ENCODE results near the gene DHX9. TPM values are rescaled to one million over a fixed set of nuclear protein-coding genes. Genes with fewer than 3 reads are reported as not detected.

DHX9 gene
- total RNA-seq, 1 experiment from 2014 or later, result 384 TPM

- Histone ChIP-seq H3K4me3 (ENCODE audit: low read depth, low read length, poor library complexity, severe bottlenecking) (no peak overlapping the region), H3K36me3 (ENCODE audit: insufficient read depth, low read length, poor library complexity, severe bottlenecking) (peaks cover 85% of the 10 kb centered on the region), H3K27ac (ENCODE audit: low read depth, low read length, poor library complexity, severe bottlenecking) (no peak overlapping the region), H3K4me1 (ENCODE audit: insufficient read depth, low read length, poor library complexity, severe bottlenecking) (peaks cover 20% of the 10 kb centered on the region), H3K9me3 (ENCODE audit: low read depth, low read length, poor library complexity, severe bottlenecking) (no peaks in the 10 kb centered on the region), H3K27me3 (replicated peaks; ENCODE audit: insufficient read depth, low read depth, low read length, poor library complexity) (no peaks in the 10 kb centered on the region)
- ChIA-PET CTCF (no interaction called here), POLR2A (ENCODE audit: low non-redundant PET) (interaction anchor here (0.6 kb wide), 1 partner anchor 246 kb away, joined by 3 read pairs; no protein-coding TSS in a partner anchor)
- intact Hi-C loops (cut with micrococcal nuclease; ENCODE audit: unreplicated experiment), result loop anchor here (5.0 kb wide), 1 partner anchor 36 kb away; no protein-coding TSS in a partner anchor
- no peak for DNase-seq (ENCODE audit: low spot score)
- no peak for TF ChIP-seq EZH2 (IDR thresholded peaks at IDR 0.05; ENCODE audit: borderline replicate concordance, low read depth, low read length, poor library complexity, severe bottlenecking)
- no peak for TF ChIP-seq CTCF (conservative IDR thresholded peaks at IDR 0.05; ENCODE audit: low read depth, low read length)
- BruUV-seq (replicated peaks), result no TSS peak
Observed at GRCh38 chr1:182845894-182846293, 6.7 kb downstream of the DHX9 start.

GRCh38 chr1:182847105-182847504 is 8.0 kb downstream of the DHX9 start:
- TF ChIP-seq EZH2 (IDR thresholded peaks at IDR 0.05; ENCODE audit: borderline replicate concordance, low read depth, low read length, poor library complexity, severe bottlenecking) (no peak), CTCF (conservative IDR thresholded peaks at IDR 0.05; ENCODE audit: low read depth, low read length) (no peak)
- no peaks in the 10 kb centered on the region for H3K27me3 ChIP-seq (replicated peaks; ENCODE audit: insufficient read depth, low read depth, low read length, poor library complexity)
- H3K27ac ChIP-seq (ENCODE audit: low read depth, low read length, poor library complexity, severe bottlenecking), result no peak overlapping the region
- BruUV-seq (replicated peaks), result no TSS peak
- ChIA-PET POLR2A (ENCODE audit: low non-redundant PET) (no interaction called here), CTCF (no interaction called here)
- no peak for DNase-seq (ENCODE audit: low spot score)
- no peaks in the 10 kb centered on the region for H3K9me3 ChIP-seq (ENCODE audit: low read depth, low read length, poor library complexity, severe bottlenecking)
- peaks cover 14% of the 10 kb centered on the region for H3K4me1 ChIP-seq (ENCODE audit: insufficient read depth, low read length, poor library complexity, severe bottlenecking)
- intact Hi-C loops (cut with micrococcal nuclease; ENCODE audit: unreplicated experiment), result loop anchor here (5.0 kb wide), 1 partner anchor 35 kb away; no protein-coding TSS in a partner anchor
- no peak overlapping the region for H3K4me3 ChIP-seq (ENCODE audit: low read depth, low read length, poor library complexity, severe bottlenecking)
- H3K36me3 ChIP-seq (ENCODE audit: insufficient read depth, low read length, poor library complexity, severe bottlenecking), result peaks cover 96% of the 10 kb centered on the region

DNA sequence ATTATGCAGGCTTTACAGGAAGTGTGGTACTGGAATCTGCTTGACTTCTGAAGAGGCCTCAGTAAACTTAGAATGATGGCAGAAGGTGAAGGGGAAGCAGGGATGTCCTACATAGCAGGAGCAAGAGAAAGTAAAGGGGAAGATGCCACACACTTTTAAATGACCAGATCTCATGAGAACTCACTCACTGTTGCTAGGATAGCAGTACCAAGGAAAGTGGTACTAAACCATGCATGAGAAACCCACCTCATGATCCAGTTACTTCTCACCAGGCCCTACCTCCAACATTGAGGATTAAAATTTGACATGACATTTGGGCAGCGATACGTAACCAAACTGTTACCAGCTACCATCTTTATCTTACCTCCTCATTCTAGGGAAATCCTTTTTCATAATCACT is 9.6 kb downstream of the DHX9 start:
- H3K27ac ChIP-seq (ENCODE audit: low read depth, low read length, poor library complexity, severe bottlenecking), result no peak overlapping the region
- no peak overlapping the region for H3K4me3 ChIP-seq (ENCODE audit: low read depth, low read length, poor library complexity, severe bottlenecking)
- TF ChIP-seq EZH2 (IDR thresholded peaks at IDR 0.05; ENCODE audit: borderline replicate concordance, low read depth, low read length, poor library complexity, severe bottlenecking), result no peak
- TF ChIP-seq CTCF (conservative IDR thresholded peaks at IDR 0.05; ENCODE audit: low read depth, low read length), result no peak
- peaks cover 97% of the 10 kb centered on the region for H3K36me3 ChIP-seq (ENCODE audit: insufficient read depth, low read length, poor library complexity, severe bottlenecking)
- ChIA-PET POLR2A (ENCODE audit: low non-redundant PET) (no interaction called here), CTCF (no interaction called here)
- peaks cover 7% of the 10 kb centered on the region for H3K4me1 ChIP-seq (ENCODE audit: insufficient read depth, low read length, poor library complexity, severe bottlenecking)
- TSS peak; percentile 1 for BruUV-seq (replicated peaks)
- no peaks in the 10 kb centered on the region for H3K9me3 ChIP-seq (ENCODE audit: low read depth, low read length, poor library complexity, severe bottlenecking)
- no peak for DNase-seq (ENCODE audit: low spot score)
- no peaks in the 10 kb centered on the region for H3K27me3 ChIP-seq (replicated peaks; ENCODE audit: insufficient read depth, low read depth, low read length, poor library complexity)
- intact Hi-C loops (cut with micrococcal nuclease; ENCODE audit: unreplicated experiment), result loop anchor here (5.0 kb wide), 1 partner anchor 34 kb away; no protein-coding TSS in a partner anchor
